Activated T-cell treated with anti-CD3 and anti-CD28 coated beads, Interleukin-2, amount 50 U/mL, for 48 hours (primary cell): ENCODE results near the gene U2SURP.

Experiments used
- DNase-seq, 2 experiments: peaks; one replicate each; pipeline ENCODE4 v3.0.0-alpha.2; 2020

Gene U2SURP

GRCh38 chr3:143001369-143002082 lies at the start of gene U2SURP:
Gene U2SURP, plus strand, starts transcription at chr3:143001570. Its CDS starts 59 bp downstream, at chr3:143001629.
- peak; percentile 92 to 93 for DNase-seq

DNA sequence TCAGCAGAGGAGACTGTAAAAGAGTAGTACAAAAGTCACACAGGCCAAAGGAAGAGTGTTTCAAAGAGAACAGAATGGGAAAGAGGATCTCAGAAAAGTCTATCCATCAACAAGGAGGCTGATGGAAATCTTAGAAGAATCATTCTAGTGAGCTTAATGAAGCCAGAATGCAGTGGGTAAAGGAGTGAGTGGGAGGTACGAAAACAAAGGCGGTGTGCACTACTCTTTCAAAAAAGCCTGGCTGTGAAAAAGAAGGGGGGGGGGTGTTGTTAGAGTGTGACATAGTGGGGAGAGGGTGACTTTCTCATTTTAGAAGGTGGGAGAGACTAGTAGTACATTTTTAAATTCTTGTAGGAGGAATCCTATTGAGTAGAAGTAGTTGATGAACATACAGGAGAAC lies 49.6 kb upstream of the U2SURP start:
- no peak for DNase-seq

- DNase-seq: no peak
These were observed 48.8 kb upstream of the U2SURP start for GRCh38 chr3:142952272-142953193.

- no peak for DNase-seq
These were observed 47.9 kb upstream of the U2SURP start for GRCh38 chr3:142953443-142953842.

DNA sequence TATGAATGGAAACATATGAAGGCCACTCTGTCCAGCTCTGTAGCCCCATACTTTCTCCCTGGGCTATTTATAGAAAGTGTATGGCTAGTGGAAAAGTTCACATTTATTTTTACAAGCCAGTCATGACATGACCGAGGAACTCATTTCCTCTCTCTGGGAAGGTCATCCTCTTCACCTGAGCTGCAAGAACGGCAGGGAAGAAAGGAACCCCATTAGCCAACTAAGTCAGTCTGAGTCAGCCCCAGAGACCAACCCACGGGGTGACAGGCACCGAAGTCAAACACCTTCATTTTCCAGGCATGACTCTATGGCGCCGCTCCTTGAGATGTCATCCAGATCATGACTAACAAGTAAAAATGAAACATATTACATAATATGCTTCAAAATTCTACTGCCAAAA lies 42.7 kb upstream of the U2SURP start:
- DNase-seq: peak; percentile 44 to 53

DNA sequence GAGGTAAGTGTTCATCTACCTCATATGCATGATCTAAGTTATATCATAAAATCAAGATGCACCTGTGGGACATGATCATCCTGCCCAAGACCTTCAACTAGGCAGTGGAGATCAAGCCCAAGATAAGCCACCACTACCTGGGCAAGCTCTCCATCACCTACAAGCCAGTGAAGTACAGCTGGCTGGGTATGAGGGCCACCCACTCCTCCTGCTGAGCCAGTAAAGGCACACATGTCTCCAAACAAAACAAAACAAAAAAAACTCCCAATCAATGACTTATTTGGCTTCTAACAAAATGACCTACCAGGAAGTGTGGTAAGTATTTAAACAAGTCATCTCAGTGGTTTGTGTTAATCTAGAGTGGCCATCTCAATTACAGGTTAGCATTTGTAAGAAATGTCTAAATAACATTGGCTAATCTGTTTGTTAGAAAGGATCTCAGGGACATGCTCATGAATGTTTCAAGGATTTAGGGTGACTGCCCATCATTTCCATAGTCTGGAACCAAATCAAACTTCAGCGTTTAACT lies 41.0 kb upstream of the U2SURP start:
- no peak for DNase-seq

DNA sequence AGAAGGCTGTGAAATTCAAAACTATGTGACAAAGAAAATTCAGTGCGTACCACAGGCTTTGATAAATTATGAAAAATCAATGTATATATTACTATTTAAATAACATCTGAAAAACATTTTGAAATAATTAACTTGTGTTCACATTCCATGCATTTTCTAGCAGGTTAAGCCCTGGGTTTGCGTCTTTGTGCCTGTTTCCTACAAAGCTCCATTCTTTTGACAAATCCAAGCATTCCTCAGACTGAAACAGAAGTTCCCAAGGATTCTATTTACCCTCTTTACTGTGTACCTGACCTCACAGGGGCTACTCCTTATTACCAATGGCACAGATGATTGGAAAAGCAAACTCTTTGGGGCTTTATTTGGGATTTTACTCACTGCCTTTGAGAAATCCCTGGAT lies 39.8 kb upstream of the U2SURP start:
- no peak for DNase-seq

DNA sequence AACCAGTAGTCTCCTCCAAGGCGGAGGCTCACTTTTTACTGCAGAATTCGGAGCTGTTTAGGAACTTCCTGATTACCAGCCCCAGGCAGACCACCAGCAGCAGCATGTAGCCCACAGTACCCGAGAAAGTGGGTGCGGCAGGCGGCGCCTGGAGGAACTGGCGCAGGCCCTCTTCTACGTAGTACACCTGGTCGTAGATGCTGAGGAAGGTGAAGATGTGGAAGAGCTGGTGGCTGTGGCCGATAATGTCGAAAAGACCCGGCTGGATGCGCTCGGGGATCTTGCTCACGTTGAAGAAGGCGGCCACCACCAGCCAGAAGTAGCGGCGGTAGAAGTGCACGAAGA lies 39.2 kb upstream of the U2SURP start:
- DNase-seq: no peak

DNA sequence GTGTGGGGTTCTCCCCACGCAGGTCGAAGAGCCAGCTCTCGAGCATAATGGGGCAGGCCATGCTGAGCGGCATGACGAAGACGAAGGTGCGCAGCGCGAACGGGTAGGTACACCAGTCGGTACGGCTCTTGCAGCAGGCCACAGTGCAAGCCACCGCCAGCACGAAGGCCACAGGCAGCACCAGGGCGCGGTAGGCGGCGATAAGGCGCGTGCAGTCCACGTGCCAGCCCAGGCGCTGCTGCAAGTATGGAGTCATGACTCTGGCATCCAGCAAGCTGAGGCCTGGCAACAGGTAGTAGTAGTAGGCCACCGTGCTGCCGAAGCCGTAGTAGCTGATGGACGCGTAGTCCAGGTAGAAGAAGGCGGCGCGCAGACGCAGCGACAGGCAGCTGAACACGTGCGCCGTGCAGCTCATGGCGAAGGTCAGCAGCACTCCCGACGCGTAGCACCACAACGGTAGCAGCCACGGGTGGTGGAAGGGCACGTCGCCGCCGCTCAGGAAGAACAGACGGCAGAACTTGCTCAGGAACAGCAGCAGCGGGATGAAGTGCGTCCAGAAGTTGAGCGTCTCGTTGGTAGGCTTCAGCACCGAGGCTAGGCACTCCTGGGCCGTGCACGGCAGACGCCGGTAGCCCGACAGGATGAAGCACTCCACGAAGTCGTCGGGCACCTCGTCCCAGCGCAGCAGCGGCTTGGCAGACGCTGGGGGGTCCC lies 38.7 kb upstream of the U2SURP start:
- peak in 1 of 2 experiments; percentile 35 for DNase-seq

- DNase-seq: peak; percentile 23 to 43
These were observed 38.2 kb upstream of the U2SURP start for GRCh38 chr3:142963234-142963515.

- DNase-seq: peak in 1 of 2 experiments; percentile 33
These were observed 37.6 kb upstream of the U2SURP start, which contains the start of gene PAQR9 for GRCh38 chr3:142963516-142964448. Gene PAQR9, minus strand, starts transcription at chr3:142963674. Its CDS starts 338 bp downstream, at chr3:142963336.

DNA sequence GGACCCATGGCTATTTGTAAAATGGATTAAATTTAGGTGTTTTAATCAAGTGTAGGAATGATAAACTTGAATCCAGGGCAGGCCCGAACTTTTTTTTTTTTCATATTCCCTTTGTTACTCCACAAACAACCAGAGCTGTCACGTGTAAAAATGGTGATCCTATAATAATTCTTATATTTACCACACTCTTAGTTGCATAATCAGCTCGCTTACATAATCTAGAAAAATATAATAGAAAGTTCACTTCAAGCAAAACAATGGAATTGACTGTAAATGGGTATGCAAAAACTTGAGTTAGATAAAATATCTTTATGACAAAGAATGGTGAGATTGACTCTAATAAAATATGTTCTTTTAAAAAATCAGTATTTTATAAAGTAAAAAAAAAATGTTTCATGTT lies 35.8 kb upstream of the U2SURP start:
- no peak for DNase-seq

- no peak for DNase-seq
These were observed 34.6 kb upstream of the U2SURP start for GRCh38 chr3:142966808-142967207.

GRCh38 chr3:142968319-142969025 lies 32.9 kb upstream of the U2SURP start:
- no peak for DNase-seq

DNA sequence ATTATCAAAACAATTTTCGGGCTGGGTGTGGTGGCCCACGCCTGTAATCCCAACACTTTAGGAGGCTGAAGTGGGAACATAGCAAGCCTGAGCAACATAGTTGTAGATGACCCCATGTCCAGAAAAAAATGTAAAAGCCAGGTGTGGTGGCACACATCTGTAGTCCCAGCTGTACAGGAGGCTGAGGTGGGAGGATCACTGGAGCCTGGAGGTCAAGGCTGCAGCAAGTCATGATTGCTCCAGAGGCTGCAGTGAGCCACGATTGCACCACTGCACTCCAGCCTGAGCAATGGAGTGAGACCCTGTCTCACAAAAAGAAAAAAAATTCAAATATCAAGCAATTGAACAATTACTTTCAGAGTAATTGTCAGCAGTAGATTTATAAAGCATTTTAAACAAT lies 29.9 kb upstream of the U2SURP start:
- no peak for DNase-seq

DNA sequence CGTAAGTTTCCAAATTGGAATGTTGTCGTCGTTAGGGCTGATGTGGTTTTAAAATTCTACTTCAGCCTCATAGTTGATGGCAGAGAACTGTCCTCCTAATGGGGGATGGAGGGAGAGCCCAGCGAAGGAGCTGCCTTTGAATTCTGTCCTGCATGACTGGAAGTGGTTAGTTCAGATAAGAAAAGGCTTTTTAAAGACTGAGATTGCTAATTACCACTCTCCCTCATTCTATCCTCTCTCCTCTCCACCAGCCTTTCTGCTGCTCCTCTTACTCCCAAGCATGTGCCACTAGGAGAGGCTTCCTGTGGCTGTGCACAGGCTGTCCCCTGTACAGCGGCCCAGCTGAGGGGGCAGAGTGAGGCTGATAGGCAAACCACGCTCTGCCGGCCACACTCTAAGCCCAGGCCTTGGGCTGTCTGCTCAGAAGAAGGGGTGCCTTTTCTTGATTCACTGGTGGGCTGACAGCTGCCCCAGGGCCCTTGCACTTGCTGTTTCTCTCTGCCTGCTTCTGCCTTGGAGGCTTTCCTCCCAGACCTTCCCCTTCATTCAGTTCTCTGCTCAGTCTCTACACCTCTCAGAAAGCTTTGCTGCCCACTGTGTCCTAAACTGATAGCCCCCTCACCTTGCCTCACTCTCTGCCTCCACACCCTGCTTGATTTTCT lies 29.1 kb upstream of the U2SURP start:
- DNase-seq: no peak

GRCh38 chr3:142973217-142974009 lies 28.0 kb upstream of the U2SURP start:
- no peak for DNase-seq

GRCh38 chr3:142975316-142975995 lies 25.9 kb upstream of the U2SURP start:
- DNase-seq: no peak

- no peak for DNase-seq
These were observed 24.6 kb upstream of the U2SURP start for GRCh38 chr3:142976621-142977398.
